LHCN-M2 (cell line): Measurements from ENCODE around the gene ASB8. TPM values are rescaled to one million over a fixed set of nuclear protein-coding genes. Genes with fewer than 3 reads are reported as not detected.

ENCODE experiments used
- DNase-seq: peaks from one replicate; pipeline ENCODE4 v3.0.0-alpha.2; 2012; ENCODE audit warnings: low read depth
- total RNA-seq: library from RNA; depleted of rRNA; stranded (reverse); fragments of >200 nt; gene quantifications from 2 replicates; pipeline ENCODE4 v1.2.3, GENCODE V29; 2014; rRNA removed

The ASB8 gene
- total RNA-seq, 1 experiment from 2014 or later = 23.6 TPM

GRCh38 chr12:48105867-48106680, 51.2 kb downstream of the ASB8 start, which contains the start of gene SENP1:
Gene SENP1 (minus strand): TSS chr12:48106079. CDS start chr12:48101472, 4,607 bp downstream.
- DNase-seq = peak; percentile 86

- no peak for DNase-seq
Observed at GRCh38 chr12:48105321-48105866, 51.9 kb downstream of the ASB8 start.

GRCh38 chr12:48104531-48104930, 52.8 kb downstream of the ASB8 start:
- DNase-seq = no peak

Other genes with a start within 250 kb of the ASB8 start
- gene TMEM106C, start 193.9 kb downstream of the ASB8 start, total RNA-seq = 122 and 146 TPM in 2 replicates
- gene COL2A1, start 153.0 kb downstream of the ASB8 start, total RNA-seq = not detected in 2 replicates
- gene SENP1, start 51.4 kb downstream of the ASB8 start, total RNA-seq = 17.7 and 22.0 TPM in 2 replicates
- 64.9 and 81.9 TPM in 2 replicates for gene PFKM, start 38.2 kb downstream of the ASB8 start, total RNA-seq
- gene CCDC184, start 26.1 kb upstream of the ASB8 start, total RNA-seq = 0.26 and 0.57 TPM in 2 replicates
- gene OR10AD1, start 45.8 kb upstream of the ASB8 start, total RNA-seq = not detected in 2 replicates
- gene ZNF641, start 193.4 kb upstream of the ASB8 start, total RNA-seq = 3.2 and 4.0 TPM in 2 replicates